Urinary bladder (tissue), 4 donors: Measurements from ENCODE around the gene AOPEP. TPM values are rescaled to one million over a fixed set of nuclear protein-coding genes. Genes with fewer than 3 reads are reported as not detected.
"Not testable (repeated sequence)": the region's sequence is repeated elsewhere in the genome, so short reads cannot be mapped to it uniquely, and the experiment has no call there.

Experiments used
- DNase-seq: peaks from one replicate; pipeline ENCODE4 v3.0.0-alpha.2; 2015; ENCODE audit errors: extremely low spot score
- H3K27ac ChIP-seq: one replicate; pipeline ENCODE4 v1.5.1; 2013; ENCODE audit warnings: low read depth, mild to moderate bottlenecking, moderate library complexity
- H3K36me3 ChIP-seq: one replicate; pipeline ENCODE4 v1.6.1; 2013; ENCODE audit warnings: mild to moderate bottlenecking, moderate library complexity; ENCODE audit not compliant: insufficient read depth
- H3K4me1 ChIP-seq: one replicate; pipeline ENCODE4 v1.6.1; 2013; ENCODE audit warnings: mild to moderate bottlenecking, moderate library complexity; ENCODE audit not compliant: insufficient read depth
- H3K4me3 ChIP-seq: one replicate; pipeline ENCODE4 v1.5.1; 2013; ENCODE audit warnings: low read depth, low read length
- WGBS: extraction: QIAGEN DNeasy Blood & Tissue Kit; methylation state at CpG from one replicate; pipeline ENCODE4 v1.1.7; 2013; 5-methylcytosine and 5-hydroxymethylcytosine counted together
- polyA plus RNA-seq: library from polyadenylated mRNA; stranded (reverse); fragments of 200-250 nt; gene quantifications from one replicate; pipeline ENCODE4 v1.2.3, GENCODE V29; 2013
- total RNA-seq: library from RNA; depleted of rRNA; stranded (reverse); fragments of >200 nt; gene quantifications from one replicate; pipeline ENCODE4 v1.2.3, GENCODE V29; 2014
- donor health status: healthy with polysubstance abuse.
- donor health status: healthy.

The AOPEP gene
- total and polyA plus RNA-seq, 2 donors, result 99.2 to 136 TPM

GRCh38 chr9:94950040-94950578 is 223.6 kb downstream of the AOPEP start:
- Histone ChIP-seq H3K4me3 (no peak overlapping the region), H3K36me3 (no peaks in the 10 kb centered on the region), H3K27ac (no peak overlapping the region), H3K4me1 (peaks cover 2% of the 10 kb centered on the region)
- DNase-seq, result no peak
- 94% methylated on average over 4 of the region's 4 CpGs for WGBS

GRCh38 chr9:94950579-94951323 is 224.3 kb downstream of the AOPEP start:
- Histone ChIP-seq H3K36me3 (no peaks in the 10 kb centered on the region), H3K4me1 (peaks cover 2% of the 10 kb centered on the region), H3K4me3 (no peak overlapping the region), H3K27ac (no peak overlapping the region)
- DNase-seq, result no peak
- 72% methylated on average over 7 of the region's 7 CpGs for WGBS

- no peak overlapping the region for H3K4me3 ChIP-seq
- no peak for DNase-seq
- no peaks in the 10 kb centered on the region for H3K36me3 ChIP-seq
- WGBS, result 69% methylated on average over 5 of the region's 5 CpGs
- no peak overlapping the region for H3K27ac ChIP-seq
- H3K4me1 ChIP-seq, result peaks cover 2% of the 10 kb centered on the region
Measured at GRCh38 chr9:94951324-94952135, 225.0 kb downstream of the AOPEP start.

- no peak for DNase-seq
- 55% methylated on average over 8 of the region's 8 CpGs for WGBS
- H3K4me3 ChIP-seq, result no peak overlapping the region
- H3K36me3 ChIP-seq, result no peaks in the 10 kb centered on the region
- H3K27ac ChIP-seq, result no peak overlapping the region
- H3K4me1 ChIP-seq, result no peaks in the 10 kb centered on the region
Measured at GRCh38 chr9:94952565-94953373, 226.3 kb downstream of the AOPEP start.

GRCh38 chr9:94956731-94957130 is 230.2 kb downstream of the AOPEP start:
- Histone ChIP-seq H3K36me3 (no peaks in the 10 kb centered on the region), H3K27ac (no peak overlapping the region), H3K4me3 (no peak overlapping the region), H3K4me1 (no peaks in the 10 kb centered on the region)
- WGBS, result 95% methylated on average over 5 of the region's 5 CpGs
- DNase-seq, result no peak

DNA sequence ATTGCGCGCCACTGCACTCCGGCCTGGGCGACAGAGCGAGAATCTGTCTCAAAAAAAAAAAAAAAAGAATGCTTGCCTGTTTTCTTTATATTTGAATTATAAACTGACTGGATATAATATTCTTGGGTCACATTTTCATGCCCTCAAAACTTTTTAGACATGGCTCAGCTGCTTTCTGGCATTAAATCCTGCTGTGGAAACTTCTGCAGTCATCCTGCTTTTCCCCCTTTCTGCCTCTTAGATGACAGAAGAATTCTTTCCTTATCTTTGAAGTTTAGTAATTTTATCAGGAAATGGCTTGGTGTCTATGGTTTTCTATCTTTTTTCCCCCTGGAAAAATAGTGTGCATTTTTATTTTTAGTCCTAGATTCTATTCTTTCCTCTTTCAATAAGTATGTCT is 234.5 kb downstream of the AOPEP start:
- no peaks in the 10 kb centered on the region for H3K36me3 ChIP-seq
- no peaks in the 10 kb centered on the region for H3K4me1 ChIP-seq
- no peak overlapping the region for H3K27ac ChIP-seq
- 96% methylated on average over 5 of the region's 5 CpGs for WGBS
- DNase-seq, result no peak
- H3K4me3 ChIP-seq, result no peak overlapping the region

GRCh38 chr9:94961870-94962269 is 235.4 kb downstream of the AOPEP start:
- Histone ChIP-seq H3K4me1 (no peaks in the 10 kb centered on the region), H3K27ac (no peak overlapping the region), H3K36me3 (no peaks in the 10 kb centered on the region), H3K4me3 (no peak overlapping the region)
- no peak for DNase-seq
- 79% methylated on average over 2 of the region's 2 CpGs for WGBS

DNA sequence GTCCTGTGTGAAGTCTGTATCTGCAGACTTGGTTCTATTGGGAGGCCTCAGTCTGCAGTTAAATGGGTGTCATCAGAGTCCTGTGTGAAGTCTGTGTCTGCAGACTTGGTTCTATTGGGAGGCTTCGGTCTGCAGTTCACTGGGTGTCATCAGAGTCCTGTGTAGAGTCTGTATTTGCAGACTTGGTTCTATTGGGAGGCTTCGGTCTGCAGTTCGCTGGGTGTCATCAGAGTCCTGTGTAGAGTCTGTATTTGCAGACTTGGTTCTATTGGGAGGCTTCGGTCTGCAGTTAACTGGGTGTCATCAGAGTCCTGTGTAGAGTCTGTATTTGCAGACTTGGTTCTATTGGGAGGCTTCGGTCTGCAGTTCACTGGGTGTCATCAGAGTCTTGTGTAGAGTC is 239.1 kb downstream of the AOPEP start:
- not testable (repeated sequence) for H3K4me3 ChIP-seq, DNase-seq, H3K36me3 ChIP-seq, H3K4me1 ChIP-seq, H3K27ac ChIP-seq
- 99% methylated on average over 5 of the region's 5 CpGs for WGBS

DNA sequence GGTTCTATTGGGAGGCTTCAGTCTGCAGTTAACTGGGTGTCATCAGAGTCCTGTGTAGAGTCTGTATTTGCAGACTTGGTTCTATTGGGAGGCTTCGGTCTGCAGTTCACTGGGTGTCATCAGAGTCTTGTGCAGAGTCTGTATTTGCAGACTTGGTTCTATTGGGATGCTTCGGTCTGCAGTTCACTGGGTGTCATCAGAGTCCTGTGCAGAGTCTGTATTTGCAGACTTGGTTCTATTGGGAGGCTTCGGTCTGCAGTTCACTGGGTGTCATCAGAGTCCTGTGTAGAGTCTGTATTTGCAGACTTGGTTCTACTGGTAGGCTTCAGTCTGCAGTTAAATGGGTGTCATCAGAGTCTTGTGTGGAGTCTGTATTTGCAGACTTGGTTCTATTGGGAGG is 239.5 kb downstream of the AOPEP start:
- H3K27ac ChIP-seq, result not testable (repeated sequence)
- 99% methylated on average over 3 of the region's 3 CpGs for WGBS

DNA sequence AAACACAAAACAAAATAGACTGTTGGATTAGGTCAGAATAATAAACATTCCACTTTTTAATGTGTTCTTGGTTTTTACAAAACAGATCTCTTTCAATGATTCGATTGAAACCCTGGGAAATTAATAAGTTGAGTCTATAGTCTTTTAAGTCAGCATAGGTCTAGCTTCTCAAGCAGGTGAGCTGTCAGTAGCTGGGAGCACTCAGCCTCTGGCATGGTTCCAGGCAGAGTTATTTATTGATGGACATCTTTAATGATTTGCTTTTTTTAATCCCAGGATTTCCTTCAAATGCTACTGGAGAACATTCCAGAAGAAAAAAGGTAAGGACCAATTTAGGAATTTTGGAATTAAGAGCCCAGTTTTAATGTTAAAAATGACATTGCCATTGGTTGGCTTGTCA is 241.0 kb downstream of the AOPEP start:
- no peak overlapping the region for H3K4me3 ChIP-seq
- H3K4me1 ChIP-seq, result no peaks in the 10 kb centered on the region
- WGBS, result 97% methylated on average over 1 of the region's 1 CpG
- no peak overlapping the region for H3K27ac ChIP-seq
- H3K36me3 ChIP-seq, result no peaks in the 10 kb centered on the region
- DNase-seq, result no peak

More for the DNA sequence above, 239.5 kb downstream of the AOPEP start:
- H3K4me3 ChIP-seq, H3K4me1 ChIP-seq, DNase-seq, H3K36me3 ChIP-seq: not testable (repeated sequence)

DNA sequence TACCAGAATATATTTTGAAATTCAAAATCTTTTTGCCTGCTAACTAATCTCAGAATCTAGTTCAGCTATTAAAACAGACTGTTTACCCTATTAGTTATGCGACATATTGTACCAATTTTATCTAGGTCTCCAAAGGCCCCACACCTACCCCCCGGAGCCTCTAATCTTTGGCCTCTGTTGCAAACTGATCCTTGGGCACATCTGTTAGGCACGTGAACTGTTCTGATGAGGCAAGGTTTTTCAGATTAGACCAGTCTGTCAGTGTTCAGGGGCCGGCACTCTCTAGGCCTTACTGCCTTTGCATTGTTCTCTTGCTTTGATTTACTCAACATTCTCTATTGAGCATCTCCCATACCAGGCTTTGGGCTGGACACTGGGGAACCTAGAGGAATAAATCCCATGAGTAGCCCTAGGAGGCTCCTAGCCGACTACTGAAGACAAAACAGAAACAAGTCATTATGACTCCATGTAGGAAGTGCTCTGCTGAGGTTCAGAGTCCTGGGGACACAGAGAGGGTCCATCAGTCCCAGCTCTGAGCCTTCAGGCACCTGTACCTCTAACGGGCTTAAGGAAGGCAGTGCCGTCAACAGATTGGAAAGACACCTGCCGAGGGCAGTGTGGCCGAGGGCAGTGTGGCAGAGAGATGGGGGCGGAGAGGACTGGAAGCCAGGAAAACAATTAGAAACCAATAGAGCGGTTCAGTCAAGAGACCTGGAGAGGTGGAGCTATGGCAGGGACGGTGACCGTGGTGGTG is 245.1 kb downstream of the AOPEP start:
- no peaks in the 10 kb centered on the region for H3K4me1 ChIP-seq
- DNase-seq, result no peak
- H3K36me3 ChIP-seq, result no peaks in the 10 kb centered on the region
- H3K4me3 ChIP-seq, result no peak overlapping the region
- WGBS, result 96% methylated on average over 13 of the region's 13 CpGs
- no peak overlapping the region for H3K27ac ChIP-seq

DNA sequence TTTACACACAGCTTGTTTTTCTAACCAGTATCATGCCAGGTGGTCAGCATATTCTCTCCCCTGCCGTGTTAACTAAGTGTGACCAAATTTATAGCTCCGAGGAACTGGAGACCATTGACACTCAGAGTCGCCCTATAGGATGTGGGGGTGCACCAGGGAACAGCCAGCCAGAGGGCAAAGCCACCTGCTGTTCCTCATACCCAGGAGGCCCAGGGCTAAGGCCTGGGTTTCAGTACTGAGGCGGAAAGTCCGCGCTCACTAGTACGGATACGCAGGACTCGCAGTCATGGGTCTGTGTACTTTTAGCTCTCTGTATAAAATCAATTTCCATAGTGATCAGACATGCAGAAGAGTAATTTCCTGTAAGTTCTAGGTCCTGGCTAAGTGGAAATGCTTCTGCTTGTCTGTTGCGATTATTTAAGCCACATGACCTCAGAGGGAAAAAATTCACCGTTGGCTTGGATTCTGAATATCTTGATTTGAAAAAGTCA is 247.0 kb downstream of the AOPEP start:
- Histone ChIP-seq H3K4me1 (no peaks in the 10 kb centered on the region), H3K27ac (no peak overlapping the region), H3K4me3 (no peak overlapping the region), H3K36me3 (no peaks in the 10 kb centered on the region)
- WGBS, result 72% methylated on average over 11 of the region's 11 CpGs
- no peak for DNase-seq
